IMR-90 (cell line): ENCODE measurements around the gene CSH1. TPM values are rescaled to one million over a fixed set of nuclear protein-coding genes. Genes with fewer than 3 reads are reported as not detected.
"Not testable (repeated sequence)": the region's sequence is repeated elsewhere in the genome, so short reads cannot be mapped to it uniquely, and the experiment has no call there.

ENCODE experiments used
- ATAC-seq: fragments of 200-7000 bp; cut with Tn5 transposase; 2 replicates; pipeline ENCODE4 v1.9.1; 2020; ENCODE audit warnings: low read depth, mild to moderate bottlenecking, moderate library complexity
- BruUV-seq: library from RNA; stranded (reverse); fragments of 400-500 nt; replicated peaks from 2 replicates; lab custom pipeline; 2021; lab: Mats Ljungman, UMichigan
- CTCF ChIA-PET: fragments of 300-600 bp; formaldehyde crosslinking; extraction: SDS; loops from one replicate; lab custom pipeline; 2021; ENCODE audit warnings: antibody characterized with exemption; lab: Yijun Ruan, JAX
- POLR2A ChIA-PET: fragments of 300-600 bp; sonication (Branson Sonifier 250); formaldehyde crosslinking; loops from one replicate; lab custom pipeline; 2022; ENCODE audit warnings: antibody characterized with exemption; ENCODE audit not compliant: unreplicated experiment; lab: Charles Lee
- DNase-seq: peaks from one replicate; pipeline ENCODE4 v3.0.0; 2013
- H2AFZ ChIP-seq: replicated peaks from 2 replicates; pipeline ENCODE3; 2013; ENCODE audit warnings: low read length, mild to moderate bottlenecking; ENCODE audit not compliant: poor library complexity
- H2AK5ac ChIP-seq: 2 replicates; pipeline ENCODE4 v1.6.1; 2013; ENCODE audit warnings: low read depth, low read length, inconsistent platforms
- H2AK9ac ChIP-seq: replicated peaks from 2 replicates; pipeline ENCODE3; 2013; ENCODE audit warnings: mild to moderate bottlenecking, low read depth, low read length, moderate library complexity; ENCODE audit not compliant: poor library complexity
- H2BK120ac ChIP-seq: 2 replicates; pipeline ENCODE4 v1.6.1; 2013; ENCODE audit warnings: low read depth, low read length, inconsistent platforms
- H2BK15ac ChIP-seq: 3 replicates; pipeline ENCODE4 v1.6.1; 2013; ENCODE audit warnings: low read depth, low read length, inconsistent platforms
- H2BK20ac ChIP-seq: 2 replicates; pipeline ENCODE4 v1.6.1; 2013; ENCODE audit warnings: low read depth, mild to moderate bottlenecking, inconsistent platforms, low read length, moderate library complexity
- H2BK5ac ChIP-seq: 2 replicates; pipeline ENCODE4 v1.6.1; 2013; ENCODE audit warnings: mild to moderate bottlenecking, low read depth, low read length, inconsistent platforms; ENCODE audit not compliant: poor library complexity, severe bottlenecking
- H3K14ac ChIP-seq: replicated peaks from 2 replicates; pipeline ENCODE4 v1.6.1; 2013; ENCODE audit warnings: low read depth, low read length, inconsistent platforms
- H3K18ac ChIP-seq: 2 replicates; pipeline ENCODE4 v1.6.1; 2013; ENCODE audit warnings: low read depth, low read length, control low read depth
- H3K23ac ChIP-seq: 2 replicates; pipeline ENCODE4 v1.6.1; 2013; ENCODE audit warnings: low read depth, low read length, inconsistent platforms
- H3K27ac ChIP-seq: 2 replicates; pipeline ENCODE4 v1.5.1; 2013; ENCODE audit warnings: mild to moderate bottlenecking, control low read depth, low read length; ENCODE audit not compliant: insufficient read depth
- H3K27me3 ChIP-seq: 2 replicates; pipeline ENCODE4 v1.6.1; 2013; ENCODE audit warnings: low read length; ENCODE audit not compliant: control insufficient read depth, insufficient read depth
- H3K36me3 ChIP-seq: 2 replicates; pipeline ENCODE4 v1.6.1; 2013; ENCODE audit warnings: low read length, mixed read lengths; ENCODE audit not compliant: control insufficient read depth, insufficient read depth
- H3K4ac ChIP-seq: 2 replicates; pipeline ENCODE4 v1.6.1; 2013; ENCODE audit warnings: low read depth, low read length, inconsistent platforms
- H3K4me1 ChIP-seq: 2 replicates; pipeline ENCODE4 v1.6.1; 2013; ENCODE audit warnings: low read length, mixed read lengths; ENCODE audit not compliant: control insufficient read depth, insufficient read depth
- H3K4me2 ChIP-seq: 2 replicates; pipeline ENCODE4 v1.6.1; 2013; ENCODE audit warnings: low read depth, mild to moderate bottlenecking, control low read depth, low read length, moderate library complexity
- H3K4me3 ChIP-seq: 2 replicates; pipeline ENCODE4 v1.5.1; 2013; ENCODE audit warnings: low read depth, mild to moderate bottlenecking, control low read depth, low read length, moderate library complexity; ENCODE audit not compliant: insufficient read depth
- H3K56ac ChIP-seq: 2 replicates; pipeline ENCODE4 v1.6.1; 2013; ENCODE audit warnings: low read length, inconsistent platforms; ENCODE audit not compliant: insufficient read depth; ENCODE audit errors: extremely low read depth
- H3K79me1 ChIP-seq, 2 experiments: 2 replicates each; pipeline ENCODE4 v1.6.1; 2013; ENCODE audit warnings: low read length in 2 of 2, inconsistent platforms in 1 of 2, low read depth in 1 of 2
- H3K9ac ChIP-seq: 2 replicates; pipeline ENCODE4 v1.6.1; 2013; ENCODE audit warnings: low read depth, low read length, control low read depth
- H3K9me1 ChIP-seq: 2 replicates; pipeline ENCODE4 v1.6.1; 2013; ENCODE audit warnings: low read length, inconsistent platforms; ENCODE audit not compliant: insufficient read depth
- H3K9me3 ChIP-seq: 2 replicates; pipeline ENCODE4 v1.6.1; 2013; ENCODE audit warnings: low read length; ENCODE audit not compliant: control insufficient read depth, insufficient read depth
- H4K20me1 ChIP-seq: 2 replicates; pipeline ENCODE4 v1.6.1; 2013; ENCODE audit warnings: low read length, inconsistent platforms; ENCODE audit not compliant: insufficient read depth
- H4K5ac ChIP-seq: 2 replicates; pipeline ENCODE4 v1.6.1; 2013; ENCODE audit warnings: mild to moderate bottlenecking, low read depth, low read length, control low read depth
- H4K8ac ChIP-seq, 2 experiments: 2 replicates each; pipeline ENCODE4 v1.6.1; 2013; ENCODE audit warnings: low read depth in 2 of 2, low read length in 2 of 2, control low read depth in 1 of 2, inconsistent platforms in 1 of 2
- H4K91ac ChIP-seq: 2 replicates; pipeline ENCODE4 v1.6.1; 2013; ENCODE audit warnings: low read depth, low read length, inconsistent platforms; ENCODE audit not compliant: insufficient read depth
- CTCF ChIP-seq: conservative IDR thresholded peaks from 2 replicates; pipeline ENCODE4 v1.5.1; 2012; ENCODE audit warnings: mild to moderate bottlenecking, low read depth, low read length, improper control_type of control experiment
- WGBS, 2 experiments: methylation state at CpG; one replicate each; pipeline versions ENCODE4 v1.1.5 to v1.1.7; 2013; ENCODE audit warnings: missing lambda C conversion rate in 2 of 2; ENCODE audit not compliant: insufficient read length in 1 of 2; ENCODE audit errors: extremely low coverage in 2 of 2; 5-methylcytosine and 5-hydroxymethylcytosine counted together
- dilution Hi-C: fragments of 300-500 bp; cut with HindIII; formaldehyde crosslinking; loops from one replicate; pipeline ENCODE4 v1.14.3; 2018; ENCODE audit warnings: low sequenced_read_pairs; ENCODE audit not compliant: unreplicated experiment
- in situ Hi-C: fragments of 300-500 bp; cut with MboI; formaldehyde crosslinking; loops from 3 replicates; pipeline ENCODE4 v1.14.3; 2019; ENCODE audit warnings: low sequenced_read_pairs, inconsistent platforms, mixed read lengths
- intact Hi-C: fragments of 100-400 bp; cut with micrococcal nuclease; formaldehyde crosslinking; loops from 2 replicates; pipeline ENCODE4 v1.10.0; 2022
- polyA plus RNA-seq, 3 experiments: library from polyadenylated mRNA; depleted of rRNA; stranded (reverse); fragments of >200 nt; gene quantifications; 2 replicates each; pipeline ENCODE4 v1.2.3, GENCODE V29; 2012; ENCODE audit warnings: low replicate concordance in 1 of 3
- total RNA-seq: library from RNA; depleted of rRNA; stranded (reverse); fragments of >200 nt; gene quantifications from 2 replicates; pipeline ENCODE4 v1.2.3, GENCODE V29; 2012

CSH1 gene
- total and polyA plus RNA-seq, 2 of the 4 experiments (the other 2 are of a cell fraction): not detected

DNA sequence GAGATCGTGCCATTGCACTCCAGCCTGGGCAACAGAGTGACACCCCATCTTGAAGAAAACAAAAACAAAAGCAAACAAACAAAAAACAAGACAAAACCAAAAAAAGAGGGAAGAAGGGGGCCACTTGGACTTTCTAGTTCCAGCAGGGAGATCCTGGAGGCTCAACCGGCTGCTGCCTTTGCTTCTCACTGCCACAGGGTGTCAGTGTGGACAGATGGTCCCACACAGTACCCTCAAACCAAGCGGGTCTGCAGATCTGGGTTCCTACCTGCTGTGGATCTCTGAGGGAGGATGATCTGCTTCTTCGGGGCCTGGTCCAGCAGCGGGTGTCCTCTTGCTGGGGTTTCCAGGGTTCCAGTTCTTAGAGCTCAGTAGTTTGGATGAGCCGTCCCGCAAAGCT, 29.7 kb downstream of the CSH1 start:
- H3K4me2 ChIP-seq, H3K4me3 ChIP-seq, POLR2A ChIA-PET, in situ Hi-C loops, H4K5ac ChIP-seq, H3K56ac ChIP-seq, H3K27ac ChIP-seq, H3K18ac ChIP-seq, H2BK15ac ChIP-seq, H2AK9ac ChIP-seq, H4K8ac ChIP-seq, H2BK5ac ChIP-seq, H2BK20ac ChIP-seq, H3K36me3 ChIP-seq, H3K9me3 ChIP-seq, H3K9me1 ChIP-seq, H4K91ac ChIP-seq, H3K4ac ChIP-seq, H3K27me3 ChIP-seq, BruUV-seq, H2AFZ ChIP-seq, H3K14ac ChIP-seq, H3K79me1 ChIP-seq, H3K4me1 ChIP-seq, H2AK5ac ChIP-seq, H2BK120ac ChIP-seq, DNase-seq, intact Hi-C loops, H3K23ac ChIP-seq, dilution Hi-C loops, H3K9ac ChIP-seq, H4K20me1 ChIP-seq: not testable (repeated sequence)
- CTCF ChIA-PET: interaction anchor here (1.5 to 1.8 kb wide), 3 partner anchors 15 to 32 kb away, joined by 3 to 7 read pairs (median 4); partner anchors contain the start of gene GH2
- peak; percentile 56 for ATAC-seq
- 0 out of 2 replicates have a peak, but pooled peaks have one; percentile 13 for TF ChIP-seq CTCF
- no CpG with 5 or more reads among the region's 7 CpGs for WGBS, 2 experiments
